OCI-LY1 (cell line): ENCODE measurements around the gene RASAL2.

Experiments used
- H2AFZ ChIP-seq: fragments of 200-600 bp; sonication (generic), shearing (Covaris generic); 2 replicates; pipeline ENCODE4 v1.6.0; 2014; ENCODE audit warnings: antibody characterized with exemption, mild to moderate bottlenecking, low read length
- H3F3A ChIP-seq: fragments of 200-600 bp; sonication (generic), shearing (Covaris generic); 2 replicates; pipeline ENCODE4 v1.6.0; 2014; ENCODE audit warnings: mild to moderate bottlenecking, antibody characterized with exemption, low read length, moderate library complexity; ENCODE audit not compliant: insufficient read depth
- H3K27ac ChIP-seq: fragments of 200-600 bp; sonication (generic); 2 replicates; pipeline ENCODE4 v1.5.1; 2014; ENCODE audit warnings: low read length, mixed run types, mild to moderate bottlenecking, low read depth; ENCODE audit not compliant: poor library complexity, severe bottlenecking
- H3K27me3 ChIP-seq: fragments of 200-600 bp; sonication (generic); 2 replicates; pipeline ENCODE4 v1.6.0; 2014; ENCODE audit warnings: antibody characterized with exemption, mild to moderate bottlenecking, low read length, moderate library complexity; ENCODE audit not compliant: insufficient read depth
- H3K36me3 ChIP-seq: fragments of 200-600 bp; sonication (generic); 2 replicates; pipeline ENCODE4 v1.6.1; 2014; ENCODE audit warnings: mild to moderate bottlenecking, antibody characterized with exemption, low read length, moderate library complexity, mixed read lengths; ENCODE audit not compliant: insufficient read depth
- H3K4me1 ChIP-seq: fragments of 200-600 bp; sonication (generic); 2 replicates; pipeline ENCODE4 v1.5.1; 2014; ENCODE audit warnings: mild to moderate bottlenecking, low read length, moderate library complexity; ENCODE audit not compliant: insufficient read depth, severe bottlenecking
- H3K4me2 ChIP-seq: fragments of 200-600 bp; sonication (generic), shearing (Covaris generic); 2 replicates; pipeline ENCODE4 v1.6.1; 2014; ENCODE audit warnings: low read length
- H3K4me3 ChIP-seq: fragments of 200-600 bp; sonication (generic); 2 replicates; pipeline ENCODE4 v1.5.1; 2014; ENCODE audit warnings: low read length, low read depth, mild to moderate bottlenecking, mixed read lengths; ENCODE audit not compliant: poor library complexity, severe bottlenecking
- H3K79me2 ChIP-seq: fragments of 200-600 bp; shearing (Covaris generic); 2 replicates; pipeline ENCODE4 v1.6.1; 2016; ENCODE audit warnings: mixed run types, low read length, mixed read lengths; ENCODE audit not compliant: insufficient read depth
- H3K9ac ChIP-seq: fragments of 200-600 bp; sonication (generic), shearing (Covaris generic); 2 replicates; pipeline ENCODE4 v1.6.1; 2014; ENCODE audit warnings: mild to moderate bottlenecking, low read length, mixed read lengths
- H3K9me2 ChIP-seq: fragments of 200-600 bp; sonication (generic), shearing (Covaris generic); 2 replicates; pipeline ENCODE4 v1.6.1; 2014; ENCODE audit warnings: low read depth, mild to moderate bottlenecking, low read length, mixed read lengths
- H3K9me3 ChIP-seq: fragments of 200-600 bp; shearing (Covaris generic); 2 replicates; pipeline ENCODE4 v1.6.1; 2014; ENCODE audit warnings: low read length, mixed read lengths
- H4K20me1 ChIP-seq: fragments of 200-600 bp; sonication (generic), shearing (Covaris generic); 2 replicates; pipeline ENCODE4 v1.6.0; 2016; ENCODE audit warnings: mild to moderate bottlenecking, low read length; ENCODE audit not compliant: insufficient read depth
- CTCF ChIP-seq: fragments of 200-600 bp; sonication (generic), shearing (Covaris generic); IDR thresholded peaks from 2 replicates; pipeline ENCODE4 v1.5.1; 2017; ENCODE audit warnings: mild to moderate bottlenecking, antibody characterized with exemption, low read length, moderate library complexity, mixed read lengths
- EZH2 ChIP-seq: fragments of 200-600 bp; sonication (generic), shearing (Covaris generic); IDR thresholded peaks from 2 replicates; pipeline ENCODE4 v1.8.0; 2017; ENCODE audit warnings: borderline replicate concordance, mixed run types, mild to moderate bottlenecking, antibody characterized with exemption, low read length, moderate library complexity, mixed read lengths

Gene RASAL2

GRCh38 chr1:178093951-178094738, at the start of gene RASAL2:
TSS of gene RASAL2 (plus strand) at chr1:178094104. CDS start at chr1:178094493, 389 bp downstream.
- Histone ChIP-seq H3K79me2 (no peaks in the 10 kb centered on the region), H3F3A (no peaks in the 10 kb centered on the region), H3K4me2 (no peak within 1 kb of the TSS), H3K4me3 (no peak within 1 kb of the TSS), H3K27ac (no peak within 1 kb of the TSS), H3K9me2 (no peaks in the 10 kb centered on the region), H2AFZ (no peak within 1 kb of the TSS), H3K9ac (no peak within 1 kb of the TSS), H4K20me1 (no peaks in the 10 kb centered on the region), H3K27me3 (no peaks in the 10 kb centered on the region), H3K36me3 (no peaks in the 10 kb centered on the region), H3K9me3 (no peaks in the 10 kb centered on the region), H3K4me1 (no peaks in the 10 kb centered on the region)
- TF ChIP-seq CTCF (no peak), EZH2 (no peak)

- H3K9me3 ChIP-seq: no peaks in the 10 kb centered on the region
- H3K27ac ChIP-seq: no peak overlapping the region
- H3K4me2 ChIP-seq: no peak overlapping the region
- TF ChIP-seq CTCF (no peak), EZH2 (no peak)
- no peaks in the 10 kb centered on the region for H3K79me2 ChIP-seq
- no peaks in the 10 kb centered on the region for H3K27me3 ChIP-seq
- no peaks in the 10 kb centered on the region for H3F3A ChIP-seq
- H3K36me3 ChIP-seq: no peaks in the 10 kb centered on the region
- no peaks in the 10 kb centered on the region for H3K4me1 ChIP-seq
- H3K4me3 ChIP-seq: no peak overlapping the region
- H3K9me2 ChIP-seq: no peaks in the 10 kb centered on the region
- no peaks in the 10 kb centered on the region for H4K20me1 ChIP-seq
- no peak overlapping the region for H2AFZ ChIP-seq
- no peak overlapping the region for H3K9ac ChIP-seq
Measured at GRCh38 chr1:178046591-178047270, 47.2 kb upstream of the RASAL2 start.

DNA sequence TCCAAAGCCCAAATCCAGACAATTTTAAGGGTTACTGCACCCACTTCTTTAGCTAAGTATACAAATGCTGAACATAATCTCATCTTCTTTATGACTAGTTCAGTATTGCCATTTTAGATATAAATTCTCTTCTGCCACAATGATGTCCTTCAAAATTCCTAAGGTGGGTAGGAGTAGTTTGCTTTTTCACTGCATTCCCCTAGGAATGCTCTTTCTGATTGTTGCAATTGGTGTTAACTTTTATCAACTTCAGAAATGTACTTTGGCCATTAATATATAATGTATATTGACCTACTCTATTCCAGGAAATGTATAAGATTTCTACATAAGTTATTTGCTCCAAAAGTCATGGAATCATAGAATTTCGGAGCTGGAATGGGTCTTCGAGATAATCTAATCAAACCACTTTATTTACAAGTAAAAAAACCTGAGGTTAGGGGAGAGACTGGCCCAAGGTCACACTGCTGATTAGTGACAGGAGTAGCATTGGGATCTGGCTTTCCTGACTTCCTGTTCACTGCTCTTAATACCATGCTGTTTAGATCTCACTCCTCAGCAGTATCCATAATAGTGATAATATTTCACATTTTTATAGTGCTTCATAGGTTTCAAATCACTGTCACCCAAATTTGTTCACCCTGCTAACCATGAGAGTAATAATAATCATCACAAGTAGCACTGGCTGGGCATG, 46.4 kb upstream of the RASAL2 start:
- TF ChIP-seq EZH2 (no peak), CTCF (no peak)
- no peaks in the 10 kb centered on the region for H3K27me3 ChIP-seq
- no peak overlapping the region for H2AFZ ChIP-seq
- H3K79me2 ChIP-seq: no peaks in the 10 kb centered on the region
- no peak overlapping the region for H3K27ac ChIP-seq
- no peaks in the 10 kb centered on the region for H3K9me3 ChIP-seq
- no peaks in the 10 kb centered on the region for H3K4me1 ChIP-seq
- no peaks in the 10 kb centered on the region for H3K9me2 ChIP-seq
- H3K36me3 ChIP-seq: no peaks in the 10 kb centered on the region
- H4K20me1 ChIP-seq: no peaks in the 10 kb centered on the region
- H3K4me3 ChIP-seq: no peak overlapping the region
- no peak overlapping the region for H3K4me2 ChIP-seq
- no peaks in the 10 kb centered on the region for H3F3A ChIP-seq
- no peak overlapping the region for H3K9ac ChIP-seq
